GM21786 (cell line): ENCODE data around the gene HCK.
A peak's percentile ranks its signal among the peaks of the same experiment; 100 is the strongest.

Experiments
- ATAC-seq: cut with Tn5 transposase; IDR thresholded peaks from one replicate; pipeline ENCODE4 v1.9.1; 2021; ENCODE audit not compliant: unreplicated experiment

The HCK gene

GRCh38 chr20:32052090-32052777, at the start of gene HCK:
Gene HCK (plus strand): TSS chr20:32052242.
- peak; percentile 55 for ATAC-seq

- no peak for ATAC-seq
Measured at GRCh38 chr20:32003325-32003724, 48.7 kb upstream of the HCK start.

GRCh38 chr20:32004963-32005362, 47.1 kb upstream of the HCK start:
- no peak for ATAC-seq

GRCh38 chr20:32006053-32006452, 46.0 kb upstream of the HCK start:
- no peak for ATAC-seq

- no peak for ATAC-seq
Measured at GRCh38 chr20:32006841-32007786, 44.9 kb upstream of the HCK start.

GRCh38 chr20:32007787-32008616, 44.0 kb upstream of the HCK start:
- no peak for ATAC-seq

GRCh38 chr20:32009564-32009963, 42.5 kb upstream of the HCK start:
- ATAC-seq: no peak

- ATAC-seq: no peak
Measured at GRCh38 chr20:32010101-32010500, 41.9 kb upstream of the HCK start, which contains the start of gene CCM2L. Gene CCM2L (plus strand): TSS chr20:32010438. CDS start chr20:32010455, 17 bp downstream.

- ATAC-seq: no peak
Measured at GRCh38 chr20:32010666-32011065, 41.4 kb upstream of the HCK start.

GRCh38 chr20:32012159-32012688, 39.8 kb upstream of the HCK start:
- ATAC-seq: no peak

- no peak for ATAC-seq
Measured at GRCh38 chr20:32013326-32013725, 38.7 kb upstream of the HCK start.

GRCh38 chr20:32017711-32018251, 34.3 kb upstream of the HCK start:
- no peak for ATAC-seq

GRCh38 chr20:32018269-32019155, 33.5 kb upstream of the HCK start:
- ATAC-seq: no peak

GRCh38 chr20:32019156-32019510, 32.9 kb upstream of the HCK start:
- ATAC-seq: no peak

GRCh38 chr20:32019563-32020463, 32.2 kb upstream of the HCK start:
- ATAC-seq: no peak

- ATAC-seq: no peak
Measured at GRCh38 chr20:32021091-32021490, 31.0 kb upstream of the HCK start.

- ATAC-seq: no peak
Measured at GRCh38 chr20:32024683-32025295, 27.3 kb upstream of the HCK start.

- ATAC-seq: no peak
Measured at GRCh38 chr20:32027643-32028042, 24.4 kb upstream of the HCK start.
